LoVo (cell line): Measurements from ENCODE around the gene FRMD5.
"Not testable (repeated sequence)": the region's sequence is repeated elsewhere in the genome, so short reads cannot be mapped to it uniquely, and the experiment has no call there.

Experiments
- DNase-seq: peaks from one replicate; pipeline ENCODE4 v3.0.0-alpha.2; 2016; ENCODE audit warnings: low spot score

The FRMD5 gene

DNA sequence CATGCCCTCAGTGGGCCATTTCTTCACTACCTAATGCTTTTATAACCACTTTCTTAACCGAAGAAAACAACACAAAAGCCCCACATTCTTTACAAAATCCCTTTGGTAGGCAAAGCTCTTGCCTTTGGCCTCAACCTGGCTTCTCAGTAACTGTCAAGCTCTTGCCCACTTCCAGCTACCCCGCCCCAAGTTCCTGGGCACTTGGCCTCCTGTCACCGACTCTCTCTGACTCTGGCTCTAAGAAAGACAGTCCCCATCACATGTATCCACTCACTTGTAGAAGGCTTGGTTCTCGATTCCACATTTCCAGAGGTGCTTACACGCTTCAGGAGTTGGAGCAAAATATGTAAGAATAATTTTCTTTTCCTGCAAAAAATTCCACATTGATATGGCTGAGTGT lies 307.2 kb downstream of the FRMD5 start:
- no peak for DNase-seq

DNA sequence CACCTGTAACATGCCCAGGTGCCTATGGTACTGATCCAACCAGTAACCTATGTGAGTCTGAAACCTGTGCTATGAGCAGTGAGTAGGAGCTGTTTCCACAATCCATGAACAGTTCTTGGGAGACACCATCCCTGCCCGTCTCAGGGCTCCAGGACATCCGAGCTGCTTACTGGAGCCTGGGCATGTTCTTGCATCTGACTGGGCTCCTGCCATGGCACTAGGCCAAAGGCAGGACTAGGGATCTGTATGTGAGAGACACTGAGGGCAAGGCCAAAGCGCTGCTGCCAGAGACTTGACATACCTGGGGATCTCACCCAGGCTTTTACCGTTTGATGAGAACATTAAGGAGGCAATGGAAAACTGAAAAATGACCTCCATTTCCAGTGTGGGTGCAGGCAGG lies 308.5 kb downstream of the FRMD5 start:
- no peak for DNase-seq

DNA sequence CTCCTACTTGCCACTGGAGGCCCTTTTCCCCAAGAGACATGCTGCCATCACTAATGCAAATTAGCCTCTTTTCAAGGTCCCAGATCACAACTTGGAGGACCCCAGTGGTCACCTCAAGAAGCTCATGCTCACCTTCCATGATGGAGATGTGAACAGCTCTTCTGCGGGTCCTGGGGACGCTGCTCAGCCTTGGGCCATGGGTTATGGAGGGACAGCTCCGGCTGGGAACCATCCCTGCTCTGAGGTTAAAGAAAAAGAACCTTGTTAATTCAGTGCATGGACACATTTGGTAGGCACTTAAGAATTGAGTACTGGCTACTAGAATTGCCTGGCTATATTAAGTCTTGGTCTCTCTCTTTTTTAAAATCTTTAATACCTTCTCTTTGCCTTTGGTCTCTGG lies 311.5 kb downstream of the FRMD5 start:
- no peak for DNase-seq

DNA sequence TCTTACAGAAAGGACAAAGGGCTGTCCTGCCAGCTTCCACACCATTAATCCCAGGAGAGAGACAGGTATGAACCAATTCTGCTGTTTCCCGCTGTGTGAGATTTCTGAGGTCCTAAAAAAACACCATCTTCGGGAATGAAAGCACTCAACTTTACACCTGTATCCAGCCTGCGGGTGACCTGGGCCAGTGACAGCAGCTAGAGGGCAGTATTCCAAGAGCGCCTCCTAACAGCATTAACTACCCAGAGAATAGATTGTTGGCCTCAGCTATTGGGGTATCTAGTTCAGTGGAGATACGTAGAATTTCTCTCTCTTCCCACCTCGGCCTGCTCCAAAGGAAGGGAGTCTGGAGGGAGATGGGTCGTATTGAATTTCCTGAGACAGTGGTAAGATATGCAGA lies 313.1 kb downstream of the FRMD5 start:
- no peak for DNase-seq

DNA sequence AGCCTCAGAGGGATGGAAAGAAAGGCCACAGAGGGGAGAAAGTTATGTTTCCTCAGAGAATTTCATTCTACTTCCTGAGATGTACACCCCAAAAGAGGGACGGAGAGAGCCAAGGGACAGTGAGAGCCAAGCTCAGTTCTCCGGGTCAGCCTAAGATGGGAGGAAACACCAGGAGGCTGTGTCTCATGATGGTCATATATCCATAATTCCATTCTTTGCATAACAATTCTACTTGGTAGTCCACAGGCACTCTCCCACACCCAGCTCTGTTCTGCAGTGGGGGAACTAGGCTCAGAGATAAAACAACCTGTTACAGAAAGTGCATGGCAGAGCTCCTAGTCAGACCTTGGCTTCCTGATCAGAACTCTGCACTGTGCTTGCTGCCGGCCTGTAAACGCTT lies 313.8 kb downstream of the FRMD5 start:
- no peak for DNase-seq

DNA sequence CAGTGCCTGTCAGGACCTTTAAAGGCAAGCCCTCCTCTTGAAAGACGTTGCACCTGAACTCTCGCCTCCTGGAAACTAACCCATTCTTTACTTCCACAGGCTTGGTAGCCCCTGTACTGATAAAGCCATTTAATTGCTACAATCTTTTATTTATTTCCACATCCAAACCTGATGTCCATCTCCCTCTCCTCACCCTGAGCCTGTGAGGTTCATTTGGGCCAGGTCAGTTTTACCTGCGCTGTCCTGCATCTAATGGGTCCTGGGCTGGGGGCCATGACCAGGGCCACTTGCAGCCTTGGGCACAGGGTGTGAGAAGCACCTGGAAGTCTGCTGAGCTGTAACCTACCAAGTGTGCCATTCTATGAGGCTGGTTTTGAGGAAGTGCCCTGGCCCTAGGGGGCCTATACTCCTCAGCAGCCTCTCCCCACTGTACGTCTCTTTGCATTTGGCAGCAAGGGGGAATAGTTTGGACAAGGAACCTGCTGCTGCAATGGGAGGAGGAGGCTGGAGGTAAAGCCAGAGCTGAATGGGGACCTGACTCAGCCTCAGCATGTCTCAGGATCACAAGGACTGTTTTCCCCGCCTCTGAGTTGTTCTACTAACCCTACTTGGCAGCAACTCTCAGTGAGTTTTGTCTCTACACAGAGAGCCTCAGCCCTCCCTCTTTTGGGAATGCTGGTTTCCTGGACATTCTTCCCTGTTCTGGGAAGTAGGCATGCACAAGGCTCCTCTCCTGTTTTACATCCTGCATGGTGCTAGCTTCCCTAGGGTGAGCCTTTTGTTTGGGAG lies 314.5 kb downstream of the FRMD5 start:
- no peak for DNase-seq

DNA sequence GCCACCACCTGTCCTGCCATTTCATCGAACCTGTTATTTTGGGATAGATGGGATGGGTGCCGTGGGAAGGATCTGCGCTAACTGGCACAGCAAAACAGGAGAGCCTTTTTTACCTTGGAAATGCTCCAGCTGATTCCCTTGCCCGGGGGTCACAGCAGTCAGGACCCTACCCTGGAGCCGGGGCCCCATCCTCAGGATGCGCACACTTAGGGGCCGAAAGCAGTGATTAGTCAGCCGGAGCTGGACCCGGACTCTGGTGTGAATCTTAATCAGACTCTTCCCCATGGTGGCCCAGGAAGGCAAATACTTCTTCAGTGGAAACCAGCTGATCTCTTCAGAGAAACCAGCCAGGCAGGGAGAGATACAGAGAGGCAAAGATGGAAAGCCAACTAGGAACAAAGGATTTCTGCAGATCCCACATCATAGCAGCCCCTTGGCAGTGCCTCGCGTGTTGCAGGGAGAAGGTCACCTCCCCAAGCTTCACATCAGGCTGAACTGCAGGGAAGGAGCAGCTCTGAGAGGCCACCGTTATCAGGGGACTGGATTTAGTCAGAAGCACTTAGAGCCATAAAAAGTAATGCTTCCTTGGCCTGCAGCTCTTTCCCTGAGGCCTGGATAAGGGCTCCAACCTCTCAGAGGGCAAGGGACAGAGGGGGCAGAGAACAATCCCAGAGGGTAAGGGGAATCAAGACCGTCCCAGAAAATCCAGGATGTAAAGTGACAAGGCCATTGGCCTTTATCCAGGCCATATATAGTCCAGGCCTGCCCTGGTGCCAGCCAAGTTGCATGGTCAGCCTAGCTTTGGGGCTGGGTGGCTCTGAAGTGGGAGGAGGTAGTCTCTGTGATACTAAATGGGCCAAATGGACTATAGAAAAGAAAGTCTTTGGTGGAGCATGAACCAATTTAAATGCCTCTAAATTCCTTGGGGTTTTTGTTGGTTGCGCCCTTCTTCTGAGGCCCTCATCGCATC lies 315.4 kb downstream of the FRMD5 start:
- DNase-seq, result no peak

DNA sequence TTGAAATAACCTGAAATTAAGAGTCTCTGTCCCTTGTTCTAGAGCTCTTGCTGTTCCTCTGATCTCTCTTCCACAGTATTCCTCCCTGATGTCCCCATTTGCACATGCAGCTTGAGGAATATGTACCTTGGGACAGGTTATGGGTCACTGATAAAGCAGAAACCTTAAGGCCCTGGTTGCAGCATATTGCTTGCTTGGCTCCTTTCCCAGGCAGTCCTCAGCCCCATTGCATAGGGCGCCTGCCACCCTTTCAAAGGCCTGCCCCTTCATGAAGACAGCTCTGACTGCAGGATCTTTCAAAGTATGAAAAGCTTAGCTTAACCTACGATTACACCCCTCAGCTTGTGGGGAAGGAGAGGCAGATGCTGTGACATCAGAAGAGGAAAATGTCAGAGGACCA lies 316.6 kb downstream of the FRMD5 start:
- no peak for DNase-seq

DNA sequence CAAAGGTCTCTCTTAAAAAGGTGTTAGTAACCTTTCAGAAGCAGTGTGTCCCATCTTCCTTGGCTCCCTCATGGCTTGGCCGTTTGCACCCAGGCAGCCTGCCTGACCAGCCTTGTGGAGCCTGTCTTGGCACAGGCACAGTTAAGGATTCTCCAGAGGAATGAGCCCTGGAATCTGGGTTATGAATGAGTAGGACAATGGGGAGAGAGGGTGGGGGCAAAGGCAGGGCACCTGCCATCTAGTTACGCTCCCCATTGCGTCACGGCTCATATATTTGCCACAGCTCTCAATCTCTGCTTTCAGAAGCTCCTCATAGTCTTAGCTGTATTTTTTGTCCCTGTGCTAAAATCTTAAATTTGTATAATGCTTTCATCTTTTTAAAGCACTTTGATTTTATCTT lies 317.7 kb downstream of the FRMD5 start:
- no peak for DNase-seq

DNA sequence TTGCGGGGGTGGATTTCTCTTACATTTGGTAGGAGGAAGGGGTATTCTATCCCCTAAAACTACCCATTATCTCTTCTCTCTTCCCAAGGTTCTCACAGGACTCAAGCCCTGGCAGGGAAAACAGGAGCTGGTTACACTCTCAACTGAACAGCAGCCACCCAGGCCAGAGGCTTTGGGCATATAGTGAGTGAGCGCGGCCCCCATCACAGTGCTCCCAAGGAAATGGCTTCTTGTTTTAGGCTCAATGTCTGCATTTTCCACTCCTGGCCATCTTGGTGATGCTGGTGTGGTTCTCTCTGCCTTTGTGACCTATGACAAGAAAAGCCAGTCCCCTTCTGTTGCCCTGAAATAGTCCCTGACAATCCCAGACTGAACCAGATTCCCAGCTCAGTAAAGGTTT lies 318.2 kb downstream of the FRMD5 start:
- DNase-seq, result no peak

DNA sequence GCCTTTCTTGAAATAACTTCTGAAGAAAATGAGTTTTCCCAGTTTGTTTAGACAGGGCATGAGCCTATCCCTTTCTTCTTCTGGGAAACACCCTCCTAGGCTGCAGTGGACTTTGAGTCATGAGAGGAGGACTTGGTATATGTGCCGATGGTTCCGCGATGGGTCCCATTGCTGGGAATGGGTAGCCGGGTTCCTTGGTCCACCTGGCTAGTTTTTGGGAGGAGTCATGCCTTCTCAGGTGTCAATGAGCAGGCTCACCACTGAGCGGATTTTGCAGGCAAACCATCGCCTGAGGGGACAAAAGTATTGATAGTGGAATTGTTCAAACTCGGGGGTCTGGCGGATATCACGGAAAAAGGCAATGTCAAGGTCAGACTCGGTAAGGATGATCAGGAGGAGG lies 321.4 kb downstream of the FRMD5 start:
- DNase-seq, result no peak

DNA sequence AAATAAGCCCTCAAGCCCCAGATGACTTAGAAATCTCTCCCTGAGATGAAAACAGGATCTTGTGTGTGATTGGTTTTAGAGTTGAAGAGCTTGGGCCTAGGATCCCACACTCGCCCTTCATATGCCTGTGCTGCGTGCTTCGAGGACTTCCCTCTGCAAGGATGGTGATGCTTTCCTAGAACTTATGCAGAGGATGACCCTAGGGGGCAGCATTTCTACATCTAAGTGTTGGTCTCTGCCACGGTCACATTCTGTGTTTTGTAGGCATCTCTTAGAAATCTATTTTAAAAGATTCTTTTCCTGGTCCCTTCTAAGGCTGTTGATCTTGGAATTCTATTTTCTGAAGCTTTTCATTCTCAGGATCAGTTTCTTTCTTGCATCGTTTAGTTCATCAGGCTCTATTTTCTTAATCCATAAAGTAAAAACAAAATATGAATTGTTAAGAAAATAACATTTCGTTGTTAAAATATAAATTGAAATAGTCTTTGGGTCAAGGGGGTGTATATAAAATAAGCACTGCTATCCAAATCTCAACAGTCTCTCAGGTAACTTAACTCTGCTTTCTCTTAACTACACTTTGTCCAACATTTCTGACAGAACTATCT lies 322.6 kb downstream of the FRMD5 start:
- DNase-seq, result peak; percentile 45

DNA sequence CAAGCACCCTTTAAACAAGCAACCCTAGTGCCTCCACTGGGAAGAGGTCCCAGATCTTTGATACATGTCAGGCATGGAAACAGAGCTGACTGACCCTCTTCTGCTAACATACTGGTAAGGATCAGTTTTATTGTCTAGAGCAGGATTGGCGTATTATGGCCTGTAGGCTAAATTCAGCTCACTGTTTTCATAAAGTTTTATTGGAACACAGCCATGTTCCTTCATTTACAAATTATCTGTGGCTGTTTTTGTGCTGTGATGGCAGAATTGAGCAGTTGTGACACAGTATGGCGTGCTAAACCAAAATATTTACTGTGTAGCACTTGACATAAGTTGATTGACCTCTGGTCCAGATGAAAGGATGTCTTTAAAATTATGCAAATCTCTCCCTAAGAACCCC lies 323.2 kb downstream of the FRMD5 start:
- DNase-seq, result no peak

DNA sequence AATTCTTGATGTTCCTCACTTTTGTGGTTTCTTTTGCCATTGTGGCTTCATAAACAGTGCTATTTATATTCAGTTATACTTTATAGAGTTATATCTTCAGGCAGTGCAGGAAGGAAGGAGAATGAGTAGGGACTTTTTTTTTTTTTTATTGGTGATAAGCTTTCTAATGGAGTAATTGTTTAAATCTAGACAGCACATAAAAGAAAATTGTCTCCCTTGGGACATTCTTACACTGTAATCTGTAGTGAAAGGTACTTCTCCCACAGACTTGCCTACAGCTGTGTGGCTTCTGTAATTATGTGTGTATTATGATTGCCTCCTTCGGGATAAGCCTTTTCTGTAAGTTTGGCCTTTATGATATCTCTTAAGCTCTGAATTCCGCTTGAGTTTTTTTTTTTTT lies 326.7 kb downstream of the FRMD5 start:
- no peak for DNase-seq

DNA sequence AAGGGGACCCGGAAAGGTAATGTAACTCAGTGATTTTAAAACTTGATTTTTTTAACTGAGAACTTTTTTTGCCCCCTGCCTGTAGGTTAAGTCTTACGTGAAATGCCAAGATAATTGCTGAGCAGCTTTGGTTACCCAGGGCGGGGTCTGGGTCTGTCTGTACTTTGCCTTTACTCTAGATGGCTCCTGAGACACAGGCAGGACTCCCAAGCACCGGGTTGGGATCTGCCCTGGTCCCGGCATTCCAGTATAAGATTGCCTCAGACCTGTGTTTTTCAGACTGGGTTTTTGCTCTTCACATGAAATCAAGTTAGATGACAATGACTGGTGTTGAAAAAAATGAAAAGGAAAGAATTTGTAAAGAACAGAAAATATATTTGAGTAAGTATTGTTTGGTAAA lies 328.0 kb downstream of the FRMD5 start:
- no peak for DNase-seq

DNA sequence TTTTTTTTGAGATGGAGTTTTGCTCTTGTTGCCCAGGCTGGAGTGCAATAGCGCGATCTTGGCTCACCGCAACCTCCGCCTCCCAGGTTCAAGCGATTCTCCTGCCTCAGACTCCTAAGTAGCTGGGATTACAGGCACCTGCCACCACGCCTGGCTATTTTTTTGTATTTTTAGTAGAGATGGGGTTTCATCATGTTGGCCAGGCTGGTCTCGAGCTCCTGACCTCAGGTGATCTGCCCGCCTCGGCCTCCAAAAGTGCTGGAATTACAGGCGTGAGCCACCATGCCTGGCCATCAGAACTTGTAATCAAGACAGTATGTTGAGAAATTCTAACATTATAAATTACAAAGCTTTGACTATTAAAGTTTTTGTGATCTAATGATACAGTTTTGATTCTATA lies 328.4 kb downstream of the FRMD5 start:
- DNase-seq, result not testable (repeated sequence)

DNA sequence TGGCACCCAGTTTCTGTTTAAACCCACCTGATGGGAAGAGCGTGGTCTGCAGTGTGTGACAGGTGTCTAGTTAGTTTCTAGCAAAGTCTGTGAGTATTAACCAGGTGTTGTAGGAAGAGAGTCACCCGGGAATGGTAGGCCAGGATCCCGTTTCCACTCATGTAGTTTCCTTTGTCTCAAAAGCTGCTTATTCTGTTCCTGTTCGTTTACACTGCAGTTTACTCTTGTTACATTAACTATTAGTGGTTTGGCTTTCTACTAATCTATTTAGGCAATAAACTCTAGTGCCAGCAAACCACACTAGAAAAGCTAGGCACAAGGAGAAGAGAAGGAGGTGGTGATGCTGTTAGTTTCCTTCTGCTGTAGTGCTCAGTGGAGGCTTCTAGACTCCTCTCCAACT lies 335.5 kb downstream of the FRMD5 start:
- DNase-seq, result no peak

DNA sequence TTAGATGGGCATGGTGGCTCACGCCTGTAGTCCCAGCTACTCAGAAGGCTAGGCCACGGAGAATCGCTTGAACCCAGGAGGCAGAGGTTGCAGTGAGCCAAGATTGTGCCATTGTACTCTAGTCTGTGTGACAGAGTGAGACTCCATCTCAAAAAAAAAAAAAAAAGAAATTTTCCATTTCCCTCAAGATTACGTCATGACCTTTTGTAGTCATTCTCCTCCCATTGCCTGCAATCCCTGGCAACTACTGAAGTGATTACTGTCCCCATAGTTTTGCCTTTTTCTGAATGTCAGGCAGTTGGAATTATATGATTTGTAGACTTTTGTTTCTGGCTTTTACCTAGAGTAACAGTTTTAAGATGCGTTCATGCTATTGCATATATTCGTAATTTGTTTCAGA lies 340.3 kb downstream of the FRMD5 start:
- no peak for DNase-seq

DNA sequence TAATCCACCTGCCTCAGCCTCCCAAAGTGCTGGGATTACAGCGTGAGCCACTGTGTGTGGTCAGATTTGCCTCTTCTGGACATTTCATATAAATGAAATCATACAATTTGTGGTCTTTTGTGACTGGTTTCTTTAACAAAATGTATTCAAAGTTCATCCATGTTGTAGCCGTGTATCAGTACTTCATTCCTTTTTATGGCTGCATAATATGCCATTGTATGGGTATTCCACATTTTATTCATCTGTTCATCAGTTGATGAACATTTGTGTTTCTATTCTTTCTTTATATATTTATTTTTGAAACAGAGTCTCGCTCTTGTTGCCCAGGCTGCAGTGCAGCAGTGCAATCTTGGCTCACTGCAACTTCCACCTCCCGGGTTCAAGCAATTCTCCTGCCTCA lies 342.5 kb downstream of the FRMD5 start:
- no peak for DNase-seq

DNA sequence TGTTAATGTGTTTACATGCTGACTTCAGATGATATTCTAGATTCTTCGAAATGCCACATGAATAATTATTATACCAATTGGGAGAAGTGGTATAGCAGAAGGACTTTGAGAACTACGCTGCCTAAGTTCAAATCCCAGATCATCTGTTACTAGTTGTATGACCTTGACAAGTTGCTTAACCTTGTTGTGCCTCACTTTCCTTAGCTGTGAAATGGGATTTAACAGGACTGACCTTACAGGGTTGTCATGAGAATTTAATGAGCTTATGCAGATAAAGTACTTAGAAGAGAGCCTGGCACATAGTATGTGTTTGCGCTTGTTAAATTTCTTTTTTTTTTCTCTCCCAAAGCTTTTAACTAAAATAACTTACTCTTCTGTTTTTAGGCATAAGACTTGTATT lies 343.8 kb downstream of the FRMD5 start:
- no peak for DNase-seq

DNA sequence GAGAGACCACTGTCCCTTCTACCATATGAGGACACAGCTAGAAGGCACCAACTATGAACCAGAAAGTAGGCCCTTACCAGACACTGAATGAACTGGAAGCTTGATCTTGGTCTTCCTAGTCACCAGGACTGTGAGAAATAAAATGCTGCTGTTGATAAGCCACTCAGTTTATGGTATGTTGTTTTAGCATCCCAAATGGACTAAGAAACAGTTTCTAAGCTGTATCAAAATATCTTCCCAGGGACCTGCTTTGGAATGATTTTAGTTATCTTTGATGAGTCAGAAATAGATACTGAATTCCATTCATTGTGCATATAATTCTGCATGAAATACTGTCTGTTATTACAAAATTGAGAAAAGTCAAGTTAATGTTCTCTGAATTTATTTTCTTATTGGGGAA lies 349.6 kb downstream of the FRMD5 start:
- DNase-seq, result no peak

DNA sequence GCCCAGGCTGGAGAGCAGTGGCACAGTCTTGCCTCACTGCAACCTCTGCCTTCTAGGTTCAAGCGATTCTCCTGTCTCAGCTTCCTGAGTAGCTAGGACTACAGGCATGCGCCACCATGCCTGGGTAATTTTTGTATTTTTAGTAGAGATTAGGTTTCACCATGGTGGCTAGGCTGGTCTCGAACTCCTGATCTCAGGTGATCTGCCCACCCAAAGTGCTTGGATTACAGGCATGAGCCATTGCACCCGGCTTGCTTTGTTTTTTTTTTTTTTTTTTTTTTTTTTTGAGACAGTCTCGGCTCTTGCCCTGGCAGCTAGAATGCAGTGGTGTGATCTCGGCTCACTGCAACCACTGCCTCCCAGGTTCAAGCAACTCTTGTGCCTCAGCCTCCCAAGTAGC lies 362.6 kb downstream of the FRMD5 start:
- not testable (repeated sequence) for DNase-seq

DNA sequence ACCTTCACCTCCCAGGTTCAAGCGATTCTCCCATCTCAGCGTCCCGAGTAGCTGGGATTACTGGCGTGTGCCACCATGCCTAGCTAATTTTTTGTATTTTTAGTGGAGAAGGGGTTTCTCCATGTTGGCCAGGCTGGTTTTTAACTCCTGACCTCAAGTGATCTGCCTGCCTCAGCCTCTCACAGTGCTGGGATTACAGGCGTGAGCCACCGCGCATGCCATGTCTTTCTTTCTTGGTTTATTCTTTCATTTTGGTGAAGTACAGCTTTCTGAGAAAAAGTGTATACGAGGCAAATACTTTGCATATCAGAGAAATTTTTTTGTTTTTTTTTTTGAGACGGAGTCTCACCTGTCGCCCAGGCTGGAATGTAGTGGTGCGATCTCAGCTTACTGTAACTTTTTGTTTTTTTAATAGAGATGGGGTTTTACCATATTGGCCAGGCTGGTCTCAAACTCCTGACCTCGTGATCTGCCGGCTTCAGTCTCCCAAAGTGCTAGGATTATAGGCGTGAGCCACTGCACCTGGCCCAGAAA lies 363.5 kb downstream of the FRMD5 start:
- DNase-seq, result not testable (repeated sequence)
